Ovary (tissue), 3 donors: ENCODE data around the gene HOATZ.

ENCODE experiments used
- EP300 ChIP-seq: sonication (generic); formaldehyde crosslinking; IDR thresholded peaks from one replicate; pipeline ENCODE4 v1.6.1; 2017; ENCODE audit warnings: antibody characterized with exemption
- POLR2A ChIP-seq: fragments of 450-650 bp; IDR thresholded peaks from one replicate; pipeline ENCODE4 v1.6.1; 2017; ENCODE audit warnings: antibody characterized with exemption, mild to moderate bottlenecking, moderate library complexity
- TF ChIP-seq, protein P1 (sequence below), 3 donors: fragments of 450-650 bp in 2 of 3; fragments of 200-600 bp in 1 of 3; IDR thresholded peaks; one replicate each; pipeline versions ENCODE4 v1.5.1 to v1.8.0; 2016 to 2022; ENCODE audit warnings: antibody characterized with exemption in 3 of 3, mild to moderate bottlenecking in 1 of 3
- donor health status: DM: no; HTN: no; CAD: no.

DNA sequence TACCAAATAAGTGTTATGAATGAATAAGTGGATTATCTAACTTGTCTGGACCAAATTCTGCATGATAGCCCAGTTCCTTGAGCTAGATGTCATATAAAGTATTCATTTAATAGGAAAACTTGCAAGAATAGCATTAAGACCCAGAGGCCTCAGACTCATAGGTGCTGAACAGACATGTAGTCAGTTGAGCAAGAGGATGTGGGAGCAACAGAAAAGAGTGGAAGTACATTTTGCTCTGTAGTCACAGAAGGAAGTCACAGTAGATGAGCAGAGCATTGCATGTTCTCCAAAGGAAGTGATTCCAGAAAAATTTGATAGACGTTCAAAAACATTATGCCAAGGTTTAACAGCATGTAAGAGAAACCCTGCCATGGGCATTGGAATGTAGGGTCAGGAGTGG, 9.5 kb downstream of the HOATZ start:
- TF ChIP-seq, protein P1, sequence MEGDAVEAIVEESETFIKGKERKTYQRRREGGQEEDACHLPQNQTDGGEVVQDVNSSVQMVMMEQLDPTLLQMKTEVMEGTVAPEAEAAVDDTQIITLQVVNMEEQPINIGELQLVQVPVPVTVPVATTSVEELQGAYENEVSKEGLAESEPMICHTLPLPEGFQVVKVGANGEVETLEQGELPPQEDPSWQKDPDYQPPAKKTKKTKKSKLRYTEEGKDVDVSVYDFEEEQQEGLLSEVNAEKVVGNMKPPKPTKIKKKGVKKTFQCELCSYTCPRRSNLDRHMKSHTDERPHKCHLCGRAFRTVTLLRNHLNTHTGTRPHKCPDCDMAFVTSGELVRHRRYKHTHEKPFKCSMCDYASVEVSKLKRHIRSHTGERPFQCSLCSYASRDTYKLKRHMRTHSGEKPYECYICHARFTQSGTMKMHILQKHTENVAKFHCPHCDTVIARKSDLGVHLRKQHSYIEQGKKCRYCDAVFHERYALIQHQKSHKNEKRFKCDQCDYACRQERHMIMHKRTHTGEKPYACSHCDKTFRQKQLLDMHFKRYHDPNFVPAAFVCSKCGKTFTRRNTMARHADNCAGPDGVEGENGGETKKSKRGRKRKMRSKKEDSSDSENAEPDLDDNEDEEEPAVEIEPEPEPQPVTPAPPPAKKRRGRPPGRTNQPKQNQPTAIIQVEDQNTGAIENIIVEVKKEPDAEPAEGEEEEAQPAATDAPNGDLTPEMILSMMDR (IDR thresholded peaks at IDR 0.05), result no peak
- TF ChIP-seq POLR2A (no peak), EP300 (no peak)
